Astrocyte (in vitro differentiated cells and primary cell): ENCODE measurements around the gene SKIC2. TPM values are rescaled to one million over a fixed set of nuclear protein-coding genes. Genes with fewer than 3 reads are reported as not detected.

Experiments used
- DNase-seq: peaks from one replicate; pipeline ENCODE4 v3.0.0-alpha.2; 2010; ENCODE audit warnings: low read depth
- FAIRE-seq: peaks from 2 replicates; lab custom pipeline; 2011; peaks lifted over from hg19 to GRCh38; lab: Jason Lieb, UNC
- H2AFZ ChIP-seq: 2 replicates; pipeline ENCODE4 v1.6.0; 2012; ENCODE audit warnings: low read depth, low read length, inconsistent platforms
- H3K27ac ChIP-seq: 2 replicates; pipeline ENCODE4 v1.5.1; 2011; ENCODE audit warnings: low read depth, low read length, inconsistent platforms
- H3K27me3 ChIP-seq: 2 replicates; pipeline ENCODE4 v1.6.0; 2011; ENCODE audit warnings: low read length, inconsistent platforms; ENCODE audit not compliant: insufficient read depth
- H3K36me3 ChIP-seq: 2 replicates; pipeline ENCODE4 v1.5.1; 2011; ENCODE audit warnings: low read length, inconsistent platforms; ENCODE audit not compliant: insufficient read depth
- H3K4me1 ChIP-seq: 2 replicates; pipeline ENCODE4 v1.5.1; 2011; ENCODE audit warnings: low read length, inconsistent platforms; ENCODE audit not compliant: insufficient read depth
- H3K4me2 ChIP-seq: 2 replicates; pipeline ENCODE4 v1.6.0; 2012; ENCODE audit warnings: low read length, inconsistent platforms
- H3K4me3 ChIP-seq: 2 replicates; pipeline ENCODE4 v1.5.1; 2011; ENCODE audit warnings: low read depth, mild to moderate bottlenecking, low read length, inconsistent platforms; ENCODE audit not compliant: insufficient read depth
- H3K79me2 ChIP-seq: 2 replicates; pipeline ENCODE4 v1.6.0; 2012; ENCODE audit warnings: mild to moderate bottlenecking, low read length, inconsistent platforms; ENCODE audit not compliant: insufficient read depth
- H3K9ac ChIP-seq: 2 replicates; pipeline ENCODE4 v1.6.0; 2012; ENCODE audit warnings: mild to moderate bottlenecking, low read length, inconsistent platforms
- H3K9me3 ChIP-seq: 2 replicates; pipeline ENCODE4 v1.5.1; 2012; ENCODE audit warnings: low read depth, mild to moderate bottlenecking, low read length, inconsistent platforms; ENCODE audit not compliant: insufficient read depth
- H4K20me1 ChIP-seq: 2 replicates; pipeline ENCODE4 v1.6.0; 2012; ENCODE audit warnings: low read length, inconsistent platforms; ENCODE audit not compliant: insufficient read depth
- H3K27ac Mint-ChIP-seq: one replicate; pipeline ENCODE4 v1.8.0; 2021; ENCODE audit warnings: mild to moderate bottlenecking, mixed read lengths; ENCODE audit not compliant: unreplicated experiment
- H3K27me3 Mint-ChIP-seq: one replicate; pipeline ENCODE4 v1.8.0; 2021; ENCODE audit warnings: low read depth, mixed read lengths; ENCODE audit not compliant: unreplicated experiment
- H3K36me3 Mint-ChIP-seq: one replicate; pipeline ENCODE4 v1.8.0; 2021; ENCODE audit warnings: low read depth, mixed read lengths; ENCODE audit not compliant: unreplicated experiment
- H3K4me1 Mint-ChIP-seq: one replicate; pipeline ENCODE4 v1.8.0; 2021; ENCODE audit warnings: low read depth, mixed read lengths; ENCODE audit not compliant: unreplicated experiment
- H3K4me3 Mint-ChIP-seq: one replicate; pipeline ENCODE4 v1.8.0; 2021; ENCODE audit warnings: mild to moderate bottlenecking, moderate library complexity, mixed read lengths; ENCODE audit not compliant: unreplicated experiment
- H3K9me3 Mint-ChIP-seq: one replicate; pipeline ENCODE4 v1.8.0; 2021; ENCODE audit warnings: mild to moderate bottlenecking, mixed read lengths; ENCODE audit not compliant: unreplicated experiment
- CTCF ChIP-seq: IDR thresholded peaks from 2 replicates; pipeline ENCODE4 v1.5.1; 2011; ENCODE audit warnings: low read depth, mild to moderate bottlenecking, inconsistent platforms, low read length, moderate library complexity; ENCODE audit not compliant: insufficient read depth
- EZH2 ChIP-seq: IDR thresholded peaks from 2 replicates; pipeline ENCODE4 v1.6.1; 2012; ENCODE audit warnings: mild to moderate bottlenecking, low read length, inconsistent platforms; ENCODE audit not compliant: insufficient read depth
- total RNA-seq: library from RNA; stranded (reverse); gene quantifications from 2 replicates; pipeline ENCODE4 v1.2.1, GENCODE V29; 2021

SKIC2 gene
- total RNA-seq, 1 donor from 2014 or later, result 79.1 TPM

- FAIRE-seq (no peak), DNase-seq (no peak)
Observed at GRCh38 chr6:31963921-31964320, 4.9 kb downstream of the SKIC2 start.

GRCh38 chr6:31965700-31966099 is 6.7 kb downstream of the SKIC2 start:
- Mint-ChIP-seq H3K4me1 (peaks cover 9% of the 10 kb centered on the region), H3K27me3 (no peaks in the 10 kb centered on the region), H3K9me3 (no peaks in the 10 kb centered on the region), H3K36me3 (peaks cover 34% of the 10 kb centered on the region), H3K4me3 (no peak overlapping the region), H3K27ac (no peak overlapping the region)
- Histone ChIP-seq H3K4me2 (no peak overlapping the region), H3K4me1 (peaks cover 18% of the 10 kb centered on the region), H3K4me3 (no peak overlapping the region), H2AFZ (no peak overlapping the region), H3K9ac (no peak overlapping the region), H3K9me3 (no peaks in the 10 kb centered on the region), H3K36me3 (peaks cover 23% of the 10 kb centered on the region), H3K79me2 (peaks cover 14% of the 10 kb centered on the region), H4K20me1 (peaks cover 15% of the 10 kb centered on the region), H3K27ac (no peak overlapping the region), H3K27me3 (no peaks in the 10 kb centered on the region)
- no peak for TF ChIP-seq CTCF
- FAIRE-seq (no peak), DNase-seq (no peak)

More at GRCh38 chr6:31963921-31964320, 4.9 kb downstream of the SKIC2 start:
- H3K27ac Mint-ChIP-seq, result no peak overlapping the region
- no peak overlapping the region for H3K4me3 ChIP-seq
- no peak overlapping the region for H2AFZ ChIP-seq
- peaks cover 10% of the 10 kb centered on the region for H3K4me1 ChIP-seq
- TF ChIP-seq EZH2 (no peak), CTCF (no peak)
- no peak overlapping the region for H3K9ac ChIP-seq
- H3K9me3 ChIP-seq, result no peaks in the 10 kb centered on the region
- H3K4me2 ChIP-seq, result no peak overlapping the region
- H3K9me3 Mint-ChIP-seq, result no peaks in the 10 kb centered on the region
- peaks cover 6% of the 10 kb centered on the region for H3K4me1 Mint-ChIP-seq
- no peaks in the 10 kb centered on the region for H3K27me3 ChIP-seq
- H3K27me3 Mint-ChIP-seq, result no peaks in the 10 kb centered on the region
- peaks cover 19% of the 10 kb centered on the region for H3K79me2 ChIP-seq
- peaks cover 29% of the 10 kb centered on the region for H3K36me3 Mint-ChIP-seq
- no peak overlapping the region for H3K27ac ChIP-seq
- no peak overlapping the region for H3K4me3 Mint-ChIP-seq
- H3K36me3 ChIP-seq, result peaks cover 20% of the 10 kb centered on the region
- peaks cover 4% of the 10 kb centered on the region for H4K20me1 ChIP-seq

DNA sequence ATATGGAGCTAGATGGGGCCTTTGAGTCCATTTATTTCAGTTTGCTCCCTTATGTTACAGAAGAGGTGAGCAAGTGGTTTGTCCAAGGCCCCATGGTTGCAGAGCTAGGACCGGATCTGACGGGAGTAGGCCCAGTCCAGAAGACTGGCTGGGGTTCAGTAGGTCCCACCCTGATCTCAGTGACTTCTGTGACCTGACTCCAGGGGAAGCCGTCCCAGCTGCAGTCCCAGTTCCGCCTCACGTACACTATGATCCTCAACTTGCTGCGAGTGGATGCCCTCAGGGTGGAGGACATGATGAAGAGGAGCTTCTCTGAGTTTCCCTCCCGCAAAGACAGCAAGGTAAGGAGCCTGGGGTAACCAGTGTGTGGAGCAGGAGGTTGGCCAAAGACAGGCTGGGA is 7.5 kb downstream of the SKIC2 start:
- FAIRE-seq, result no peak
- H3K27ac Mint-ChIP-seq, result no peak overlapping the region
- H3K9me3 ChIP-seq, result no peaks in the 10 kb centered on the region
- peaks cover 15% of the 10 kb centered on the region for H4K20me1 ChIP-seq
- peaks cover 26% of the 10 kb centered on the region for H3K4me1 ChIP-seq
- DNase-seq, result no peak
- H3K27ac ChIP-seq, result no peak overlapping the region
- TF ChIP-seq EZH2, result no peak
- no peak for TF ChIP-seq CTCF
- peaks cover 34% of the 10 kb centered on the region for H3K36me3 Mint-ChIP-seq
- no peak overlapping the region for H3K4me3 ChIP-seq
- no peak overlapping the region for H2AFZ ChIP-seq
- peaks cover 20% of the 10 kb centered on the region for H3K36me3 ChIP-seq
- no peak overlapping the region for H3K4me3 Mint-ChIP-seq
- no peaks in the 10 kb centered on the region for H3K9me3 Mint-ChIP-seq
- no peak overlapping the region for H3K4me2 ChIP-seq
- H3K79me2 ChIP-seq, result peaks cover 19% of the 10 kb centered on the region
- H3K4me1 Mint-ChIP-seq, result peaks cover 9% of the 10 kb centered on the region
- no peaks in the 10 kb centered on the region for H3K27me3 Mint-ChIP-seq
- no peak overlapping the region for H3K9ac ChIP-seq
- H3K27me3 ChIP-seq, result no peaks in the 10 kb centered on the region
